Skin of body (tissue), 2 donors: Measurements from ENCODE around the gene ACOXL. TPM values are rescaled to one million over a fixed set of nuclear protein-coding genes. Genes with fewer than 3 reads are reported as not detected.

Source experiments
- DNase-seq: peaks from one replicate; lab custom pipeline; 2025; lab: John Stamatoyannopoulos, UW
- total RNA-seq: library from RNA; depleted of rRNA; stranded (reverse); fragments of >200 nt; gene quantifications from one replicate; pipeline ENCODE4 v1.2.3, GENCODE V29; 2014

ACOXL gene
- total RNA-seq, 1 donor from 2014 or later, result 0.30 TPM

DNA sequence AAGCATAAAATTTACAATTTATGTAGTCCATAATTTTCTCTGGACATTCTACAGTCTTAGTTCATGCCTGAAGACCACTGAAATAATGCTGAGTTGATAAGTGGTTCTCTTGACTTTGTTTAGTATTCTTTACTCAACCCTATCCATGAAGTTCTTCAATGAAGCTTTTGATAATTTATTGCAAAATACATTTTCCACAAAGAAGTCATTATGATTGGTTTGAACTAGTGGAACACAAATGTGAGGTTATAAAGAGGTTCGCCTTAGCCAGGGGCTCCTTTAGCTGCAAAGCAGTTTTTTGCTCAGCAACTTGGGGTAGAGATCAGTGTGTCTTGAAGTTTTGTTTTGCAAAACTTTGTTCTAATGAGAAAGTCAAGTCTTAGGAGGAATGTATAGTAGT, 394.2 kb downstream of the ACOXL start:
- DNase-seq, result no peak

DNA sequence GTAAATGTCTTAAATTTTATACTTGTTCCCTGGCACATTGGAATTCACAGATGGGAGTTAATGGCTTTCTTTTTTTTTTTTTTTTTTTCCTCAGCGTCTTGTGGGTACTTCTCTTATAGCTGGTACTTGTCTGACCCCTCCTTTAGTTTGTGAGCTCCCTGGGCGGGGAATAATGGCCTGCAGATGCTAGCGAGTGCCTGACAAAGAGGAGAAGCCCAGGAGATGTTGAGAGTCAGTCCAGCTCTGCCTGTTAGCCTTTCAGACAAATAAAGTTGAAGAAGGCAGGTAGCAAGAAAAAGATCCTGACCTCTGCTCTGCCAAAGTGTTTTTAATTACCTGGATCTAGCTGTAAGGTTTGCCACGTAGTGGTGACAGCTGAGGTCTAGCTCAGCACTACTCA, 395.0 kb downstream of the ACOXL start:
- DNase-seq, result no peak

DNA sequence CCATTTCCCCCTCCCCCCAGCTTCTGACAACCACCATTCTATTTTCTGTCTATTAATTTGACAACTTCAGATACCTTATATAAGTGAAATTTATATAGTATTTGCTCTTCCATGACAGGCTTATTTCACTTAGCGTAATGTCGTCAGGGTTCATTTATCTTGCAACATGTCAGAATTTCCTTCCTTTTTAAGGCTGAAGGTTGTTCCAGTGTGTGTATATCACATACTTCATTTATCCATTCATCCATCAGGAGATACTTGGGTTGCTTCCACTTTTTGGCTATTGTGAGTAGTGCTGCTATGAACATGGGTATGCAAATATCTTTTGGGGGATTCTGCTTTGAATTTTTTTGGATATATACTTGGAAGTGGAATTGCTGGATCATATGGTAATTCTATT, 395.7 kb downstream of the ACOXL start:
- no peak for DNase-seq

DNA sequence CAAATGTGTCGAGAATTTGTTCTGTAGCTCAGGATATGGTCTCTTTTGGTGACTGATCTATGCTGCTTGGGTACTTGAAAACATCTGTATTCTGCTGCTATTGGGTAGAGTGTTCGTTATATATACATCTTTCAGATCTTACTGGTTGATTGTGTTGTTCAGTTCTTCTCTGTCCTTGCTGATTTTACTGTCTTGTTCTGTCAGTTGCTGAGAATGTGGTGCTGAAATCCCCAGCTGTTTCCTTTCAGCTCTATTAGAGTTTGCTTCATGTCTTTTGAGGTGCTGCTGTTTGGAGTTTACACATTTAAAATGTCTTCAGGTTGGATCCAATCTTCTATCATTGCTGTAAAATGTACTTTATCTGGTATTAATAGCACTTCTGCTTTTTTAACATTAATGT, 401.2 kb downstream of the ACOXL start:
- no peak for DNase-seq

DNA sequence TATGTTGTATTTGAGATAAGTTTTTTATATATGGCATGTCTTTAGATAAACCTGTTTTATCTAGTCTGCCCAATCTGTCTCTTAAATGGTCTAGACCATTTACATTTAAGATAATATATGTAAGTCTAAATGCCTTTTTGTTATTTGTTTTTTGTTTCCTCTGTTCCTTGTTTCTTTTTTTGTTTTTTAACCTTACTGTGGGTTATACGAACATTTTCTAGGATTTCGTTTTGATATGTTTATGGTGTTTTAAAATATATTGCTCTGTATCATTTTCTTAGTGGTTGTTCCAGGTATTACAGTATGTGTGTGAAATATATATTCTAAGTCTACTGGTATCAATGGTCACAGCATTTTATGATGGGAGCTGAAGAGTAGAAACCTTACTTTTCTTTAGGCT, 401.7 kb downstream of the ACOXL start:
- DNase-seq, result no peak

DNA sequence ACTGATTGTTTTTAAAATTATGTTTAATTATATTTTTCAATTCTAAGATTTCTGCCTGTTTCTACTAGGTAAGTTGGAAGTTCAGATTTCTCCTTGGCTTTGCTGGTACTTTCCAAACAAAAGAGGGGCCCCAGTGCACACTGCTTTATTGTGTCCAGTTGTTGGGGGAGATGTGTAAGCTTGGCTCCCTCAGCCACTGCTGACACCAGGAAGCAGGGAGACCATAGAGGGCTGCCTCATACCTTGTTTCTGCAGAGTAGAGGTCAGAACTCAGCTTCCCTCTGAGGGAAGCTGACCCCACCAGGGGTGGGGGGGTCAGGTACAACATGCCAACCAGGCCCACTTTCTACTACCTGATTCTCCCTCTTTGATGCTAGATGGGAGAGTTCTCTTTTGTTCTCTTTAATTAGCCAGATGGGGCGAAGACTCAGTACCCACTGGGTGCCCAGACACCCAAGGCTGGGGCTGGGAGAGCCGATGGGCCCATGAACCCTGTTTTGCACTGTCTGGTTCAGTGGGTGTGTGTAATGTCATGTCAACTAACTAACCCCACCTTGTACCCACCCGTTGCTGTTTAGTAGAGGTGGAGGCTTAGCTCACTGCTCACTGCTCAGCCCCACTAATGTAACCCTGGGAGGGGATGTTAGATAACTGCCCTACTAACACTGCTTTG, 403.0 kb downstream of the ACOXL start:
- no peak for DNase-seq

DNA sequence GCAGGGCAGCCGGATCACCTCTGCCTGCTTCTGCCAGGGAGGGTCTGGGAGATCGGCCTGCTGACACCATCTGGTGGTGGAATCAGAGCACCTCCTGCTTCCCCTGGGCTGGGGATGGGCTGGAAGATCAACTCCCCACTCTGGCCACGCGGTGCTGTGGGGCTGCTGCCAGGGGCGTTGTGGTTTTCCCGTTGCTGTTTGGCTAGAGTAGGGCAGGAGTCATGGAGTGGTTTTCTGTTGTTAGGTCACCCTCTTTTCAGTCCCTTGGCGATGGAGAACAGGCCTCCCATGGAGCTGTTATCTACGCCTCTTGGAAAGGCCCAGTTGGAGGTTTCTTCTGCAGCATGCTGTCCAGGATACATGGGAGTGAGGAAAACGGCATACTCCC, 403.5 kb downstream of the ACOXL start:
- DNase-seq, result no peak

DNA sequence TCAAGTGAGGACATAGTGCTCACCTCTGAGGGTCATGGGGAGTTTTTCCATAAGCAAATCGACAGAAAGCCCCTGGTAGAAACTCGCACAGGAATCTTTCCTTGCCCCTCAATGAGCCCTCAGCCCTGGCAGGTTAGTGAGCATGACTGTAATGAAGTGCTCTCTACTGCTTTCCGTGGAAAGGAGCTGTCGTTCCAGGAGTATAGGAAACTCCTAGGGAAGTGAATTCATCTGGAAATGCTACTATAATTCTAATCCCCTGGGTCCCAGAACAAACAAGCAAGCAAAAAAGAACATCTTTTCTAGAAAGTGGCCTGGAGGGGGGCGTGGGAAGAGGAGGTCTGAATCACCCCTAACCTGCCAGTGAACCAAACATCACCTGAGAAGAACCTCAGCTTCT, 406.5 kb downstream of the ACOXL start:
- DNase-seq, result no peak

DNA sequence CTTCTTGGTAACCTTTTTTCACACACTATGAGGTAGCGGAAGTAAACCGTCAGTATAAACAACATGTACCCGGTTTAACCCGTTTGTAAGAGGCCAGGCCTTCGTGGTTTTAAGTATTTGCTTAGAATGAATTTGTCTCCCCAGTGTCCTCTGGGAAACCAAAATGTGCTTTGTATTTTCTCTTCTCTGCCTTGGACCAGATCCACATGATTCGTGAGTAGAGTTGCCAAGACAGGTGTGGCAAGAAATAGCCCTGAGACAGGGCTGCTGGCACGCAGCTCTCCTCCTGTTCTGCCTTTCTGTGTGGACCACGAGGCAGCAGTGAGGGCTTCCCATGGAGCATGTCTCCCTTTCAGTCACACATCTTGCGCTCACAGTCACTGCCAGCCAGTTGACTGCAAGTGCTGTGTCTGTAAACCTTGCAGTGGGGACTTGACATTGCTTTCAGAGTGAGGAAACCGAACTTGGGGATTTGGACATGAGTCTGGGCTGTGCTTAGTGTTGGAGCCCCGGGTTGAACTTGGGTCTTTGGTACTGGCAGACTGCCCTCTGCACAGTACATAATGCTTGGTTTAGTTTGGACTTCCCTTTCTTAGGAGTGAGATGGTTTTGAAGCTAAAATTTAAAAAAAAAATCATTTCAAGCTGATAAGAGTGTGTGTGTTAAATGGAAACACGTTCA, 407.4 kb downstream of the ACOXL start:
- DNase-seq, result no peak

DNA sequence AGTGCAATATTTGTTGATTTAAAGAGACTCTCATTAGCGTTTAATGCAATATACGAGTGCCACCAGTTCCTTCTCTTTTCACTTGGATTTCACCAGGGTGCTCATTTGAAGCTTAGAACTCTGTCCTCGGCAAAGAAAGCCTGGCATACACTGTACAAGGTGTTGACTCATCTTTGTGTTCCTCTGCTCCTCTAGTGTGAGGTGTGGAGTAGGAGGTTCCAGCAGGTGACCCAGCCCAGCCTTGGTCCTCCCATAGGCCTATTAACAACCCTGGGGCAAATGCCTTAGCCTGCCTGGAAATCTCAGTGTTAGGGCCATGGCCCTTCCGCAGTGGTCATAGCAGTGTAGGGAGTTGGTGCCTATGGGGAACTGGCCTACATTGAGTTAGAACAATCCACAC, 408.4 kb downstream of the ACOXL start:
- DNase-seq, result no peak

DNA sequence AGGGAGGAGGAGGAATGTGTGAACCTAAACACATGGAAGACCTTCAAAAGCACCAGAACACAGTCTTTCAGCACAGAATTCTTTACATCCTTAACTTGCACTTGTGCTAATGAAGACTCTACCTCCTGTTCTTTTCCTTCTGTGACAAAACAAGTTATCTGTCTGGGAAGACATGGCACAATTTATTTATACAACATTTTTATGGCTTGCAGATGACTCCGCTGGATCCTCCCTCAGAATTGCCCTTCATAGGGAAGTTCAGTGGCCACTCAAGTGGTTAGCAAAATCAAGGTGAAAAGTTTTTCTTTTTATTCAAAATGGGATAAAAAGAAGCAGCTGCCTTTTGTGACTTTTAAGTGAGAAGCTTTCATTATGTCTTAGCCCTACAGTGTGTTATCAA, 409.7 kb downstream of the ACOXL start:
- no peak for DNase-seq

DNA sequence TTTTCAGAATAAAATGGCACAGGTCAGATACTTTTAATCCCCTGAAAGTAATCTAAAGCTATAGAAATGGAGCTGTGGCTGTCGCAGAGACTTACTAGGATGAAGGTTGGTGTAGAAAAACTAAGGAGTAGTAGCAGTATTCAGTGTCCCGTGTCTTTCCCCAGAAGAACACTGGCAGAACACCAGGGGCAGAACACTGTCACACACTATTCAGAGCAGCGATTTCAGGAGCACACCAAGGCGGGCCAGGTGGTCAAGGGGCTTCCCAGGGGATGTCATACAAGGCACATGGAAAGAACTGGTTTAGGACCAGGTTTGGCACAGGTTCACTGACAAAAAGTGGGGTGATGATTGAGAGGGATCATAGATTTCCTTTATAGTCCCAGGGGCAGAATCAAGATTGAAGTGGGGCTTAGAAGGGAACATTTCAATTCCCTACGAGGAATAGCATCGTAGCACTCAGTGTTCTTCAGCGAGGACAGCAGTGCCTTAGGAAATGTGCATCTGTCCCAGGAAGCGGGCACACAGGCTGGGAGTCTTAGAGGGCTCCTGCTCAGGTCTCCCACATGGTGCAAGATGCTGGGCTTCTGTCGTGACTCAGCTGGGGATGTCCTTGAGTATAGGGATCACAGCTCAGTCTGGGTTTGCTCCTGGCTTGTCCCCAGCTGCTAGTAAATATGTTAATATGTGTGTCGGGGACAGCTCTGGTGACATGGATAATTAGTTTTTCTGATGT, 410.9 kb downstream of the ACOXL start:
- no peak for DNase-seq

DNA sequence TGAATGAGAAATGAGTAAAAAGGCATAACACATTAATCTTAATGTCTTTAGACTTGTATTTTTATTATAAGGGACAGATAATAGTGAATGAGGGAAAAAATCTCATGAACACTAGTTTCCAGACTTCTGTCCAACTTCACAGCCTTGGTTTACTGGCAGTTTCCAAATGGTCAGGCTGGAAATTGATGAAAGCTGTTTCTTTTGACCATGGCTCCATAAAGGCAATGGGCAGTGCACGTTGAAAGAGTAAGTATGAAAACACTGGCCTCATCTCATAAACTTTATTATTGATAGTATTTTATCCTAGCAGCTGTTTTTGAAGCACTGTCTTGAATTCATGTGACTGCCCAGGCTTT, 411.4 kb downstream of the ACOXL start:
- DNase-seq, result no peak

DNA sequence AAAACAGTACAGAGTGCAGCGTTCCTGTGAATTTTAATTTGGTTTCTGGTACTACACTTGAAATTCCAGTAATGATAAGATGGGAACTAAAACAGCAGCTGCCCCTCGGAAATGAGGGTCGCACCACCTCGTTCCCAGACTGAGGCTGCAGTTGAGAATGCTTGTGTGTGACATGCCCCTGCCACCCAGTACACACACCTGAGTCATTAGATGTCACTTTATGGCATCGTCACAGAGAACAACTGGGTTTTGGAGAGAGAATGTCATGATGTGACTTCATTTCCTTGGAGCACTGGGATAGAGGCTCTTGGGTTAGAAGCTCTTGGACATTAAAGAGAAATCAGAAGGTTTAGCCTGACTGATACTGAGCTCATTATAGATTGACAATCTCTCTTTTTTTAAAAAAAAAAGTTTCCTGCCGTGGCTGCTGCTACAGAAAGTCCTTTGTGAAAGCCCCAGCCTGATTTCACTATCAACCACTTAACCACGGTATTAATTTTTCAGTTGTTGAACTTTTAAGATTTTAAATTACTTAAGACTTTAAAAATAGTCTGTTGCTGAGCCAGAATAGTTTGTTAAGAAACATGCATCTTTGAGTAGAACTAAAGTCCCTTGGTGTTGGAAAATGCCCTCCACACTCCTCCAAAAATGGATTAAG, 412.9 kb downstream of the ACOXL start:
- no peak for DNase-seq

DNA sequence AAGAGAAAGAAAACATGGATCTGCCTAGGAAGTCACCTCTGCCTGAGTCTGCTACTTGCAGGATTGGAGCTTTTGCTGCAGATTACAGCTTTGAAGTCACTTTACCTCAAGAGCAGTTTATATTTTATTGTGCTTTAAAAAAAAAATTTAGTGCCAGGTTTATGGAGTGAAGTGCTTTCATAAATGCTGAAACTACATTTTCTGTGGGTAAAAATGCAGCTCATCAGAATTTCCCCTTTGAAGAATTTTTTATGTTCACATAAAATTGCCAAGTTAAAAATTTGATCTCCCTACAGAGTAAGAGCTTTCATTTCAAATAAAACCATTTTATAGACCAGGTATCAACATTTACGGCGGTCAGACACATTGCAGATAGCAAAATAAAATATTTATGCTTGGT, 413.6 kb downstream of the ACOXL start:
- no peak for DNase-seq

DNA sequence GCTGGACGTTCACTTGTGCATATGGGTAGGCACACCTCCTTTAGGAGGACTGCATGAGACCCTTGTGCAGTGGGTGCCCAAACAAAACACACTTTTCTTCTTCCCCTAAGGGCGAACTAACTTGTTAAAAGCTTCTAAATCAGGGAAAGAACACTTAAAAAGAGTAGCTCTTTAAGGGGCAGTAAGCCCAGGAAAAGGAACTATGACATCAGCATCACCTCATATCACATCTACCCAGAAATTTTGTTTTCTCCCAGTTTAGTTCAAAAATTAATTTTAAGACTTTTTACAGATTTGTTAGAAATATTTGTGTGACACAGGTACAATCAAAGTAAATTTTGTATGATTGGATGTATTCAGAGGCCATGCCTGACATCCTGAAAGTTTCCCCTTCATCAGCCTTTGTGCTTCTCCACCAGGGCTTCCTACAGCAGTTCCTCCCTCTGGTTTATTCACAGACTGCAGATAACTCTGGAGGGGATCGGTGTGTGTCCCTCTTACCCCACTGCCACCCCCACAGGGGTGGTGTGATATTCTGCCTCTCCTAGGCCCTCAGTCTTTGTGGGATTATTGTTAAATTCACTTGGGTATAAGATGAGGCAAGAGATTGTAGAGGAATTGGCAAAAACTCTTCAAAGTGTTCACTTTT, 416.0 kb downstream of the ACOXL start:
- no peak for DNase-seq

DNA sequence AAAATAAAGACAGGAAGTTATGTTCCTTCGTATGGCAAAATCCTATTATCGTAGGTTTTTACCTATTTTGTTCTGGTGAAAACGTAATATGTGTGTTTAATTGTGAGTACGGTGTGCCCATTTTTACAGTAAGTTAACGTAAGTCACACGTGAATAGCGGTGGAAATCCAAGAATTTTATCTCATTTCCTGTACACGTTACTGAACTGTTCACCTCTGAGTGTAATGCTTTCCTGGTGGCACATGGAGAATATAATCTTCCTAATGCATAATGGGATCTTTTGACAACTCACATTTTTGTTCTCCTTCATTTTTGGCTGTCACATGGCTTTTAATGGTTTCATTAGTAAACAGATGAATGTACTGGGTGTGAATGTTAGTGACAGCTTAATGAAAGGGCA, 416.6 kb downstream of the ACOXL start:
- no peak for DNase-seq

DNA sequence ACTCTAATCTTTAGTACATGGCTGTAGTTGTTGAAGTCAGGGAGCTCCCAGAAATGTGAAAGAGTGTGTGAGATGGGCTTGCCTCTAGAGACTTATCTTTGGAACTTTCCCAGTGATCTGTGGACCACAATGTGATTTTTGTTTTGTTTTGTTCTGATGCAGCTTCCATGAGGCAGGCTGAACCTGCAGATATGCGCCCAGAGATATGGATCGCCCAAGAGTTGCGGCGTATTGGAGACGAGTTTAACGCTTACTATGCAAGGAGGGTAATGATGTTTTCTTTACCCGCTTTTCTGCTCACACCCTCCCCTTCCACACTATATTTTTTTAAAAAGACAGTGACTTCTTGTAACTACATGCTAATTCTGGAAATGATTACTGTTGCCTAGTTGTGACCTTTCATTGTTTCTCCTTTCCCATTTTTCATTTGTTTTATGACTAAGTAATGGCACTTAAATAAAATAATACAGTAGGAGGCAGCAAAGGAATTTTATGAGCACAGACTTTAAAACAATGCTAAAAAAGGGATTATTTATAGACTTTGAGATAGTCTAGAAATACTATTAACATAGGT, 417.6 kb downstream of the ACOXL start:
- DNase-seq, result no peak

DNA sequence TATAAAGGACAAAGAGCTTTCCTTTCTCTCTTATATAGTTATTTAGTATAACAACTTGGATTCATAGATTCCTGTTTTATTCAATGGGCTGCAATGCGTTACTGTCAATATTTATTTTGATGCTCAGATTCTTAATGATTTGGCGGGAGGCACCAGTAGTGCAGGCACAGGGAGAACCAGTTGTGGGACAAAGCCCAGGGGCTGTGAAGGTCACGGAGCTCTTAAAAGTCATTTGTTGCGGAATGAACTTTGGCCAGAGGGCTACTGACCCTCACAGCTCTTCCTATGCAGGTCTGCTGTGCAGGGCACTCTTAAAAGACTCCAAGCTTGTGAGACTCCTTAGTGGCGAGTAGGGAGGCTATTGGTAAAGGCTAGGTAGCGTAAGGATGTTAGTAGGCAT, 422.4 kb downstream of the ACOXL start:
- DNase-seq, result no peak

DNA sequence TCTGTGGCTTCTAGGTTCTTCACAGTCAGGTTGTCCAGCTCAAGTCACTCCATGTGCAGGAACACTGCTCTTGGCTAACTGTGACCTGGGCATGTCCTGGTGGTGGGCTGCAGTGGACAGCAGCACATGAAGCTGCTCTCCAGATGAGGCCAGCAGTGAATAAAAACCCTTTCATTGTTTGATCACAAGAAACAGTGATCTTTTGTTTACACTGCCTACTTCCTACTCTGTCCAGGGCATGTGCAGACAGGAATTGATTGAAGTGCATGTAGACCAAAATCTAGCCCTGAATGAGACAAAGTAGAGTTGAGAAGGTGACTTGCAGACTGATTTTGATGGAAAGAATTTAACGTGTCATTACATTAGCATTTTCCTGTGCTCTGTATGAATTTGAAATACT, 423.2 kb downstream of the ACOXL start:
- DNase-seq, result no peak

DNA sequence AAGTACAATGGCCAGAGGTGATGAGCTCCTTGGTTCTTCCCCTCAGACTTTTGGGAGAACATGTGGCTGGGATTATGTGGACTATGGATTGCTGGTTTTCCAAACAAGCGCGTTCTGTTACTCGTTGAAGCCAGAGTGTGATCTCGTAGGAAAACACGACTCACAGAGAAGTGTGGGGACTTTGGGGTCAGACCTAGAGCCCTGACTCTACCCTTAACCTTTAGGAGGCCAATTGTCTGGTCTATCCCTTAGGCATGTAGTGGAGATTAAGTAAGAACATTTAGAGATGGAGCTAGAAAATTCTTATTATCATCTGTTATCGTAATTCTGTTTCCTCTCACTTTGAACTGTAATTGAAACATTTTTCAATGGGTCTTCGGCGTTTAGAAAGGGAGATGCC, 424.2 kb downstream of the ACOXL start:
- no peak for DNase-seq
